Tongue (tissue), 2 donors: ENCODE results near the gene PCNP. TPM values are rescaled to one million over a fixed set of nuclear protein-coding genes. Genes with fewer than 3 reads are reported as not detected.
"Not testable (repeated sequence)": the region's sequence is repeated elsewhere in the genome, so short reads cannot be mapped to it uniquely, and the experiment has no call there.

ENCODE experiments used
- DNase-seq: peaks from one replicate; pipeline ENCODE4 v3.0.0-alpha.2; 2015
- total RNA-seq: library from RNA; depleted of rRNA; stranded (reverse); fragments of >200 nt; gene quantifications from one replicate; pipeline ENCODE4 v1.2.3, GENCODE V29; 2014

The PCNP gene
- total RNA-seq, 1 donor from 2014 or later = 134 TPM

DNA sequence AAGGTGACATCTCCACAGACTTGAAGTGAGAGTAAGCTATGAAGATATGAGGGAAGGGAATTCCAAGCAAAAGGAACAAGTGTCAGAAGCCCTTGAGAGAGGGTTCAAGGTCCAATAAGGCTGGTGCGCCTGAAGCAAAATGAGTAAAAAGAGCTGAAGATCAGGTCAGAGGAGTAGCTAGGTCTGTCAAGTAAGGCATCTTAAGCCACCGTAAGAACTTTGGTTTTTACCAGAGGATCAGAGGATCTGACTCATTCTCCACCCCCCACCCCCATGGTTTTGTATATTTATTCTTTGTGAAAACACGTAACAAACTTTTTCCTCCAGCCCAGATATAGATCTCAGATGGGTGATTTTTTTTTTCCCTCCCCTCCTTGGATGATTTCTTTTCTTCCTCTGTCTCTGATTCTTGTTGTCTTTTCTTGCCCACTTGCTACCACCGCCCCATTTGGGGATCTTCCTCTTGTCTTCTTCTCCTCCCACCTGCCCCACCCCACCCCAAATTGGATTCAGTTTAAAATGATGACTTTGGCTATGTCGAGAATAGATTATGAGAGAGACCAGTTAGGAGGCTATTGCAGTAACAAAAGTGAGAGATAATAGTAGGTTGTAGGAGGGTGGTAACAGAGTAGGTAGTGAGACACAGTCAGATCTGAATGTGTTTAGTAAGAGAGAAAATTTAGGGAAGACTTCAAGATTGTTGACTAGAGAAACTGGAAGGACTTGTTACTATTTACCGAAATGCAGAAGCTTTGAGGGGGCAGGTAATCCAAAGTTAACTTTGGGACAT is 6.3 kb upstream of the PCNP start:
- DNase-seq = no peak

DNA sequence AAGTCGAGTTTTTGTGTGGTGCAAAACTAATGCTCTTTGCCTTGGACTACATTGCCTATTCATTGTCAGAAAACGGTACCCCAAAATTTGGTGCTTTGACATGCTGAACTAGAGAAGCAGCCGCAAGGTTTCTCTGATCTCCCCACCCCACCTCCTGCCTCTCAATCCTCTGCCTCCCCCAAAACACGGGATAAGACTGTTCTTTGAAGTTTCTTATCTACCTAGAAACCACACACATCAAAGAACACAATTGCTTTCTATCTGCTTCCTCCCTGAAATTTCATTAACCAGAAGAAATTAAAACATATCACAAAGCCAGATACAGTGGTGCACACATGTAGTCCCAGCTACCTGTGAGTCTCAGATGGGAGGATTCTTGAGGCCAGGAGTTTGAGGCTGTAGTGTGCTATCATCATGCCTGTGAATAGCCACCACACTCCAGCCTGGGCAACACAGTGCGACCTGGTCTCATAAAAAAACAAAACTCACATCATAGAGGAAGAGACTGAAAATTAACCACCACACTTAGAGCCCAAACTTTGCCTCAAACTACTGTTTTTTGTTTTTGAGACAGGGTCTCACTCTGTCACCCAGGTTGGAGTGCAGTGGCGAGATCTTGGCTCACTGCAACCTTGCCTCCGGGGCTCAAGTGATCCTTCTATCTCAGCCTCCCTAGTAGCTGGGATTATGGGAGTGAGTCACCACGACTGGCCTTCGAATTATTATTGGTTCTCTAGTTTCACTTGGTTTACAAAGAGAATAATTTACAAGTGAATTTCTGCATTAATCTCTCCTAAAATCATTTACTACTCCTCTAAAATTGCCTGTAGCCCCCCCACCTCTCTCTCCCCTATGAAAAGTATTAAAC is 2.7 kb upstream of the PCNP start:
- no peak for DNase-seq

DNA sequence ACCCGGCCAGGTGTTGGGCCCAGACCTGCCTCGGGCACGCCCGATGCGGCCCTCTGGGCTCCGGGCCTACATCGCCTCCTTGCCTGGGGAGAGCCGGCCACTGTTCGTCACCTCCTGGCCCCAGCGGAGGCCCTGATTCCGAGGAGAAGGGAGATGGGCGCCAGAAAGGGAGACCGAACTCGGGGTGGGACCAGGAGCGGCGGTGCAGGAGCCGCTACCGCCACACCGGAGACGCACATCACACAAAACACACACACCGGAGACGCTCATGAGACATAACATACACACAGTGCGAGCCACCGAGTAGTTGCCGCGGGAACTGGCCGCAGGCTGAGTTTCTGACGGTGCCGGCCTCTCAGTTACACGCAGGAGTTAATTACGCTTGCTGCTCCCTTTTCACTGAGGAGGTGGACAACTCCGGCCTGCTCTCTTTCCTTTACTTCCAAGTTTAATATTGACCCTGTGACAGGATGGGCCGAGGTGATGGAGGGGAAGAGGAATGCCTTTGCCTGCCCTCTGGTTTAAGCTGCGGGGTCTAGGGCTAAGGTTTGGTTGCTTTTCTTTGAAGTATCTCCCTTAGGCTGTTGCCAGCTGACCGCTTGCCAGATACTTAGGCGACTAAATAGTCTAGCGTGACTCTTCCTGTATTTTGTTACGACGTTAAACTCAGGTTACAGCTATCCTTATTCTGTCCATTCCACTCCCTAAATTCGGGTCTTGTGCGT is 570 bp downstream of the PCNP start:
- peak; percentile 82 for DNase-seq

DNA sequence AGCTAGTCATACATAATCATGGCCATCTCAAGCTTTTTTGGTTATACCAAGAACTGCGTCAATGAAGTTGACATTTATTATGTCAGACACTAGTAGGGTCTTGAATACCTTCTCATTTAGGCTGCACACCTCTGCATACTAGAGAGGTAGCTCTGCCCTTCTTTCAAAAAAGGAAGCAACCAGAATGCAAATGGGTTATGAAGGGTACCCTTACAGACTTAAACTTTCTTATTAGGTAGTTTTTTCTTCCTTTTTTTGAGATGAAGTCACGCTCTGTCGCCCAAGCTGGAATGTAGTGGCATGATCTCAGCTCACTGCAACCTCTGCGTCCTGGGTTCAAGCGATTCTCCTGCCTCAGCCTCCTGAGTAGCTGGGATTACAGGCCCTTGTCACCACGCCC is 3.3 kb downstream of the PCNP start:
- no peak for DNase-seq

DNA sequence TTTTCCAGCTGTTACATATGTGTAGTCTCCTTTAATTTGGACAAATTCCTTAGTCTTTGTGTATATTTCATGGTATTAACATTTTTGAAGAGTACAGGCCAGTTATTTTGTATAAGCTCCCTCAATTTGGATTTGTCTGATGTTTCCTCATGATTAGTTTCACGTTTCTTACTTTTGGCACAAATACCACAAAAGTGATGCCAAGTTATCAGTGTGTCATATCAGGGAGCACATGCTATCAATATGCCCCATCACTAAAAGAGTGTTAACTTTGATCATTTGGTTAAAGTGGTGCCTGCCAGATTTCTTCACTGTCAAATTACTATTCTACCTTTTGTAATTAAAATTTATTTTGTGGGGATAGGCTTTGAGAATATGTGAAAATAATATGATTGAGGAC is 14.6 kb downstream of the PCNP start:
- peak; percentile 24 for DNase-seq

DNA sequence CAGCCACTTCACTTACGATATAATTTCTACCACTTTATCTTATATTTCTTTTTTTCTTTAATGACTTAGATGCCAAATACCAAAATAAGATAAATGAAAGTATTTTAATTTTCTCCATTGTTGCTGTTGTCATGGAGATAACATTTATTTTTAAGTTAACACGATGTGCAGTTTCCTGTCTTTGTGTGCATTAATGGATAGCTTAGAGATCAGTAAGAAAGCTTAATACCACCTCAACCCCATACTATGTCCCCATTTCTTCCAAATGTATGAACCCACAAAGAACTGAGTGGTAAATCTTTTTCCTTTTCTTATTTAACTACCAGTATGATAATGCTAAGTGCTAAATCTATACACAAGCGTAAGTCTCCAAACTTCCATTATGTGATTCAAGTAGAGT is 17.1 kb downstream of the PCNP start:
- no peak for DNase-seq

DNA sequence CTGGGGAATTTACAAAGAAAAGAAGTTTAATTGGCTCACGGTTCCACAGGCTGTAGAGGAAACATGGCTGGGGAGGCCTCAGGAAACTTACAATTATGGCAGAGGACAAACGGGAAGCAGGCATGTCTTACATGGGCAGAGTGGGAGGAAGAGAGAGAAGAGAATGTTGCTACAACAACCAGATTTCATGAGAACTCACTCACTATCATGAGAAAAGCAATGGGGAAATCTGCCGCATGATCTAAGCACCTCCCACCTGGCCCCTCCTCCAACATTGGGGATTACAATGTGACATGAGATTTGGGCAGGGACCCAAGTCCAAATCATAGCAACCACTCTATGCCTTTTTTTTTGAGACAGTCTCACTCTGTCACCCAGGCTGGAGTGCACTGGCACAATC is 28.8 kb downstream of the PCNP start:
- DNase-seq = no peak

DNA sequence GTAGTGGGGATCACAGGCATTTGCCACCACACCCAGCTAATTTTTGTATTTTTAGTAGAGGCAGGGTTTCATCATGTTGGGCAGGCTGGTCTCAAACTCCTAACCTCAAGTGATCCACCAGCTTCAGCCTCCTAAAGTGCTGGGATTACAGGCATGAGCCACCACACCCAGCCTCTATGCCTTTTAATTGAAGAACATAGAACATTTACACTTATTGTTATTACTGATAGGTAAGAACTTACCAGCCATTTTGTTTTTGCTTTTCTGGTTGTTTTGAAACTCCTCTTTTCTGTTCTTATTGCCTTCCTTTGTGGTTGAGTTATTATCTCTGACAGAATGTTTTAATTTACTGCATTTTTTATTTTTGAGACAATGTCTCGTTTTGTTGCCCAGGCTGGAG is 29.2 kb downstream of the PCNP start:
- no peak for DNase-seq

DNA sequence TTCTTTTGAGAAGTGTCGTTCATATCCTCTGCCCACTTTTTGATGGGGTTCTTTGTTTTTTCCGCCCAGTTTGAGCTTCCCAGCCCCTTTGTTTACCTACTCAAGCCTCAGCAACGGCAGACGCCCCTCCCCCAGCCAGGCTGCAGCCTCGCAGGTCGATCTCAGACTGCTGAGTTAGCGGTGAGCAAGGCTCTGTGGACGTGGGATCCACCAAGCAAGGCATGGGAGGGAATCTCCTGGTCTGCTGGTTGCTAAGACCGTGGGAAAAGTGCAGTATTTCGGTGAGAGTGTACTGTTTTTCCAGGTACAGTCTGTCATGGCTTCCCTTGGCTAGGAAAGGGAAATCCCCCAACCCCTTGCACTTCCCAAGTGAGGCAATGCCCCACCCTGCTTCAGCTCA is 31.4 kb downstream of the PCNP start:
- DNase-seq = not testable (repeated sequence)

DNA sequence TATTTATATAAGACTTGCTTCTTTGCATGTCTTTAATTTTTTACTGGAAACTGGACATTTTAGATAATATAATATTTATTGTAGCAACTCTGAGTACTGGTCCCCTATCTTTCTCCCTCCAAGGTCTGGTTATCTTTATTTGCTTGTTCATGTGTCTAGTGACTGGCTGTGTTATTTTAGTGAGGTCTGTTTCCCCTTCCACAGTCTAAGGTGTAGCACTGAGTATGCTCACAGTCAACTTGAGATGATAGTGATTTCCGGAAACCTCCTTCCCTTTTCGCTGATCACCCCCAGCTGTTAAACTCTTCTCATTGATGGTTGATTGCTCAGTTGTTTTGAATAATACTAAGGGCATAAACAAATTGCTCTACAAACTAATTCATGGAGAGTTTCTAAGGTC is 37.0 kb downstream of the PCNP start:
- no peak for DNase-seq

DNA sequence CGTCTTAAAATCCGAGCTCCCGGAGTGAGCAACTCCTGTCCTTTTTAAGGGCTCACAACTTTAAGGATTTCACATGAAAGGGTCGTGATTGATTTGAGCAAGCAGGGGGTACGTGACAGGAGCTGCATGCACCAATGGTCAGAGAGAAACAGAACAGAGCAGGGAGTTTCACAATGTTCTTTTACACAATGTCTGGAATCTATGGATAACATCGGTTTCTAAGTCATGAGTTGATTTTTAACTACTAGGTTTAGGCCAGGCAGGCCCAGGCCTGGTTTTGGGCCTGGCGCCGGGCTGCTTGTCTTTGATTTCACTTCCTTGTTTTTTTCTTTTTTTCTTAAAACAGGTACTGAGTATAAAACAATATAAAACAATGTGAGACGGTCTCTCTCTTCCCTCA is 39.0 kb downstream of the PCNP start:
- DNase-seq = not testable (repeated sequence)

DNA sequence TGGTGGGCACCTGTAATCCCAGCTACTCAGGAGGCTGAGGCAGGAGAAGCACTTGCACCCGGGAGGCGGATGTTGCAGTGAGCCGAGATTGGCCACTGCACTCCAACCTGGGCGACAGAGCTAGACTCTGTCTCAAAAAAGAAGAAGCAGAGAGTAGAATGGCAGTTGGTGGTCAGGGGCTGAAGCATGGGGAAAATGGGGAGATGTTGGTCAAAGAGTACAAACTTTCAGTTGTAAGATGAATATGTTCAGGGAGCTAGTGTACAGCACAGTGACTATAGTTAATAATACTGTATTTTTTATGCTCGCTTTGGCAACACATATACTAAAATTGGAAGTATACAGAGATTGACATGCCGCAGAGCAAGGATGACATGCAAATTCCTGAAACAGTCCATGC is 41.5 kb downstream of the PCNP start:
- DNase-seq = no peak

DNA sequence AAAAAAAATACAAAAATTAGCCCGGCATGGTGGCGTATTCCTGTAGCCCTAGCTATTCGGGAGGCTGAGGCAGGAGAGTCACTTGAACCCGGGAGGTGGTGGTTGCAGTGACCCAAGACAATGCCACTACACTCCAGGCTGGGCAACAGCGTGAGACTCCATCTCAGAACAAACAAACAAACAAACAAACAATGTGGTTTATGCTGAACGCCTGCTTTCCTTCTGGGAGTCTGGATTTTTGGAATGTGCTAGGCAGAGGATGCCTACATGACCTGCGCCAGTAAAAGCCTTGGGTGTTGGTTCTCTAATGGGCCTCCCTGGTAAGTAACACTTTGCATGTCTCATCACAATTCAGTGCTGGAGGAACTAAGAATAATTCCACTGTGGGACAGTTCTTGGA is 43.5 kb downstream of the PCNP start:
- no peak for DNase-seq

DNA sequence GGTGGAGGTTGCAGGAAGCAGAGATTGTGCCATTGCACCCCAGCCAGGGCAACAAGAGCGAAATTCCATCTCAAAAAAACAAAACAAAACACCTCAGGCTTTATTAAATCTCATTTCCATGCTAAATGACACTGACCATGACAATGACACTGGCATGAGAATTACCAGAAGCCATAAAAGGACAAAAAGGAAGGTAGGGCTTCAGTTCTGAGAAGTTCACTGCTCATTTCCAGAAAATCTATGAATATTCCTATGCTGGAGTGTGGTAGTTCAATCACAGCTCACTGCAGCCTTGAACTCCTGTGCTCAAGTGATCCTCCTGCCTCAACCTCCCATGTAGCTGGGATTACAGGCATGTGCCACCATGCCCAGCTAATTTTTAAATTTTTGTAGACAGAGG is 44.7 kb downstream of the PCNP start:
- DNase-seq = no peak

DNA sequence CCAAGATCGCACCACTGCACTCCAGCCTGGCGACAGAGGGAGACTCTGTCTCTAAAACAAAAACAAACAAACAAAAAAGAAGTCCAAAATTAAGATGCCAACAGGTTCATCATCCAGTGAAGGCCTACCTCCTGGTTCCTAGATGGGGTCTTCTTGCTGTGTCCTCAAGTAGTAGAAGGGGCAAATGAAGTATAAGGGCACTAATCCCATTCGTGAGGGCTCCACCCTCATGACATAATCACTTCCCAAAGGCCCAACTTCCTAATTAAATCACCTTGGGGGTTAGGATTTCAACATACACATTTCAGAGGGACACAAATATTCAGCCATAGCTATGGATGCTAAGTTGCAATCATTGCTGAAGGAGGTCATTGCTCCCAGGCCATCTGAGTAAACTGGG is 45.8 kb downstream of the PCNP start:
- no peak for DNase-seq

DNA sequence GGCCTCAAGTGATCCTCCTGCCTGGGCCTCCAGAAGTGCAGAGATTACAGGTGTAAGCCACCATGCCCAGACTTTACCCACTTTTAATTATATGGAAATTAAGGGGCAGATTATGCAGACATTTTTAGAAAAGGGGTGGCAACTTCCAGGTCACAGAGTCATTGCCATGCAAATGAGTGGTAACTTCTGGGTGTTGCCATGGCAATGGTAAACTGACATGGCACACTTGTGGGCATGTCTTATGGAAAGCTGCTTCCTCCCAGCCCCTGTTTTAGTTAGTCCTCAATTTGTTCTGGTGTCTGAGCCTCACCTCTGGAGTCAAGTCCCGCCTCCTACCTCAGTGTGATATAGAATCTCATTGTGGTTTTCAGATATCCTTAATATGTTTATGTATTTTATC is 49.7 kb downstream of the PCNP start:
- no peak for DNase-seq

DNA sequence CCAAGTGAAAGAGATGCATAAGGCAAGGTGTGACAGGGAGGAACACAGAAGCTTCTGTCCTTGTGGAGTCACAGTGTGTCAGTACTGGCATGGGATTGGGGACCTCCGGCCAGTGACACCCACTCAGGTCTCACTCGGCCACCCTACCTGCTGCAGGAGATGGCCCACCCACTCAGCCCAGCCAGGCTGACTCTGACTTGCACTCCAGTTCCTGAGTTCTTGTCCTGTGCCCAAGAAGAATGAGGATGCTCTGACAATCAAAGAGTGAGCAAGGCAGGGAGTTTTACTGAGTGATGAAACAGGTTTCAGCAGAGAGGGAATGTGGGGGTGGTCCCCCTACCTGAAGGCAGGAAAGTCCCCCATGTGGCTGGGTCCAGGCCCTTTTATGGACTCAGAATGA is 50.9 kb downstream of the PCNP start:
- no peak for DNase-seq

DNA sequence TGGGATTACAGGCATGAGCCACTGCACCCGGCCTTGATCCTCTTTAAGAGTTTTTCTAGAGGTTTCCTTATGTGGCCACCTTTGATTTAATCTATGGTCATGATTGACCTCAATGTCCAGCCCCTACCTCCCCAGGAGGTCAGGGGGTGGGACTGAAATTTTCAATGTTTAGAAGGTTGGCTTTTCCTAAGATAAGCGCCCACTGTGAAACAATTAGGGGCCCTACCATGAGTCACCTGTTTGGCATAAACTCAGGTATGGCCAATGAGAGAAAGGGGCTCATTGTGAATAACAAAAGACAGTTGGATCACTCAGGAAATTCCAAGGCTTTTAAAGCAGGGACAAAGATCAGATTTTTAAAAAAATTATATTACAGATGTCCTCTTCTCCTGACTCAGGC is 51.9 kb downstream of the PCNP start:
- DNase-seq = no peak

DNA sequence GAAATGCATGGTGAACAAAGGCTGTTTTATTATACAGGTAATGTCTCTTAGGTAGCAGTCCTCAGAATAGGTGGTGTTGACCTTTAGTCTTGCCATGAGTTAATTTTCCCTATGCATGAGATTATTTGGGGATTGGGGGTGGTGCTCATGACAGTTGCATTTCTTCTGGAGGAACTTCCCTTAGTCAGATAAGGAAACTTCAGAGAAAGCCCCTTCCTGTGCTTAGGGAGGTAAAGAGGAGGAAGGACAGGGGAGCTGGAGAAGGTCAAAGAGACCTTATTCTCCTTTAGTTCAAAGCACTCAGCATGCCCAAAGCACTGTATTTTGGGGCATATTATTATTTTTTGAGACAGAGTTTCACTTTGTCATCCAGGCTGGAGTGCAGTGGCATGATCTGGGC is 55.2 kb downstream of the PCNP start:
- DNase-seq = no peak

DNA sequence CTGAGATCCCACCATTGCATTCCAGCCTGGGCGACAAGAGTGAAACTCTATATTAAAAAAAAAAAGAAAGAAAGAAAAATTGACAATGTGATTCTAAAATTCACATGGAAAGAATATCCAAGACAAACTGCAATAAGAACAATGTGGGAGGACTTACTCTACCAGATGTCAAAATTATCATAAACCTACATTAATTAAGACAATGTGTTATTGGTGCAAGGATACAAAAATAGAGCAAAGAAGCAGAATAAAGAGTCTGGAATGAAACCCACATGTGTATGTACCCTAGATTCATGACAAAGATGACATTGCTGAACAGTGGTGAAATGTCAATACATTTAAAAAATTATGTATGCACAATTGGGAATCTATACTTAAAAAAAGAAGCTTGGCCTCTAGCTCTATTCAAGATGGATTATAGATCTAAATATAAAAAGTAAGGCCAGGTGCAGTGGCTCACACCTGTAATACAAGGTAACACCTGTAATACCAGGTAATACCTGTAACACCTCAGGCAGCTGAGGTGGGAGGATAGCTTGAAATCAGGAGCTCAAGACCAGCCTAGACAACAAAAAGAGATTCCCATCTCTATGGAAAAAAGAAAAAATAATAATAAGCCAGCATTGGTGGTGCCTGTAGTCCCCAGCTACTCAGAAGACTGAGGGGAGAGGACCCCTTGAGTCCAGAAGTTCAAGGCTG is 57.3 kb downstream of the PCNP start:
- DNase-seq = no peak

DNA sequence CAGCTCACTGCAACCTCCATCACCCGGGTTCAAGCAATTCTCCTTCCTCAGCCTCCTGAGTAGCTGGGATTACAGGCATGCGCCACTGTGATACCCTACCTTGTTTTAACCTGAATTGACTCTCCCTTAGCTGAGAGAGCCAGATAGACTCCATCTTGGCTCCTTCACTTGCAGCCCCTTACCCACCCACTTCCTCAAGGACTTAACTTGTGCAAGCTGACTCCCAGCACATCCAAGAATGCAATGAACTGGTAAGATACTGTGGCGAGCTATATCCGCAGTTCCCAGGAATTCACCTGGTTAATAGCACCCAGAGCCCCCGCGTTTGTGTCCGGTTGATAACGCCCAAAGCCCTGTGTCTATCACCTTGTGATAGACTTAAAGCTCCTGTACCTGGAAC is 58.0 kb downstream of the PCNP start:
- DNase-seq = not testable (repeated sequence)

DNA sequence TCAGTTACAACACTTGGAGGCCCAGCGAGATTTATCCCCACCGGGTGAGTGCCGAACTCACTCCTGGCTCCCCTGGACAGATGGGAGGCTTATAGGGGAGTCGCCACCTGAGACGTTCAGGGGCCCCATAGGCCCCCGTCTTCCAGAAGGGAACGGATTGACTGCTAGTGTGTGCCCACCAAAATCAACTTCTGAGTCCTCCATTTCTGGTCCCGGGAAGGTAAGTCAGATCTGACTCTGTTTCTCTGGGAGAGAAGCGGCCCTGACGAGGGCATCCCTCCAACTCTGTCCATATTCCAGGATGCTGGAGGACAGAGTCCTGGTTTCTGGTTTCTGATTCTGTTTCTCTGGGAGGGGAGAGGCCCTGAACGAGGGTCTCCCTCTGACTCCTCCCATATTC is 58.6 kb downstream of the PCNP start:
- no peak for DNase-seq
